ENCODE results near the gene TCF20.

GRCh38 chr22:42256220-42256619 lies 14.2 kb downstream of the TCF20 start:
- TF ChIP-seq GABPA (IDR thresholded peaks at IDR 0.05 in 1 of 2, conservative IDR thresholded peaks at IDR 0.05 in 1 of 2) (no peak), CTCF (IDR thresholded peaks at IDR 0.05; ENCODE audit: low read depth, low read length, missing input control) (no peak), TAF1 (conservative IDR thresholded peaks at IDR 0.05) (no peak), NR2F2 (IDR thresholded peaks at IDR 0.05) (no peak), FOXA1 (IDR thresholded peaks at IDR 0.05) (no peak), RAD21 (IDR thresholded peaks at IDR 0.05) (no peak), FOXA2 (IDR thresholded peaks at IDR 0.05) (no peak)
- TF ChIP-seq, protein P1, sequence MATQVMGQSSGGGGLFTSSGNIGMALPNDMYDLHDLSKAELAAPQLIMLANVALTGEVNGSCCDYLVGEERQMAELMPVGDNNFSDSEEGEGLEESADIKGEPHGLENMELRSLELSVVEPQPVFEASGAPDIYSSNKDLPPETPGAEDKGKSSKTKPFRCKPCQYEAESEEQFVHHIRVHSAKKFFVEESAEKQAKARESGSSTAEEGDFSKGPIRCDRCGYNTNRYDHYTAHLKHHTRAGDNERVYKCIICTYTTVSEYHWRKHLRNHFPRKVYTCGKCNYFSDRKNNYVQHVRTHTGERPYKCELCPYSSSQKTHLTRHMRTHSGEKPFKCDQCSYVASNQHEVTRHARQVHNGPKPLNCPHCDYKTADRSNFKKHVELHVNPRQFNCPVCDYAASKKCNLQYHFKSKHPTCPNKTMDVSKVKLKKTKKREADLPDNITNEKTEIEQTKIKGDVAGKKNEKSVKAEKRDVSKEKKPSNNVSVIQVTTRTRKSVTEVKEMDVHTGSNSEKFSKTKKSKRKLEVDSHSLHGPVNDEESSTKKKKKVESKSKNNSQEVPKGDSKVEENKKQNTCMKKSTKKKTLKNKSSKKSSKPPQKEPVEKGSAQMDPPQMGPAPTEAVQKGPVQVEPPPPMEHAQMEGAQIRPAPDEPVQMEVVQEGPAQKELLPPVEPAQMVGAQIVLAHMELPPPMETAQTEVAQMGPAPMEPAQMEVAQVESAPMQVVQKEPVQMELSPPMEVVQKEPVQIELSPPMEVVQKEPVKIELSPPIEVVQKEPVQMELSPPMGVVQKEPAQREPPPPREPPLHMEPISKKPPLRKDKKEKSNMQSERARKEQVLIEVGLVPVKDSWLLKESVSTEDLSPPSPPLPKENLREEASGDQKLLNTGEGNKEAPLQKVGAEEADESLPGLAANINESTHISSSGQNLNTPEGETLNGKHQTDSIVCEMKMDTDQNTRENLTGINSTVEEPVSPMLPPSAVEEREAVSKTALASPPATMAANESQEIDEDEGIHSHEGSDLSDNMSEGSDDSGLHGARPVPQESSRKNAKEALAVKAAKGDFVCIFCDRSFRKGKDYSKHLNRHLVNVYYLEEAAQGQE (IDR thresholded peaks at IDR 0.05) = no peak

Measured in liver (tissue), 3 donors.